ENCODE data around the gene EXOC6B. TPM values are rescaled to one million over a fixed set of nuclear protein-coding genes. Genes with fewer than 3 reads are reported as not detected.
"Not testable (repeated sequence)": the region's sequence is repeated elsewhere in the genome, so short reads cannot be mapped to it uniquely, and the experiment has no call there.

EXOC6B gene
- total RNA-seq, 4 donors from 2014 or later: 14.6 to 49.6 (median 19.3) TPM

DNA sequence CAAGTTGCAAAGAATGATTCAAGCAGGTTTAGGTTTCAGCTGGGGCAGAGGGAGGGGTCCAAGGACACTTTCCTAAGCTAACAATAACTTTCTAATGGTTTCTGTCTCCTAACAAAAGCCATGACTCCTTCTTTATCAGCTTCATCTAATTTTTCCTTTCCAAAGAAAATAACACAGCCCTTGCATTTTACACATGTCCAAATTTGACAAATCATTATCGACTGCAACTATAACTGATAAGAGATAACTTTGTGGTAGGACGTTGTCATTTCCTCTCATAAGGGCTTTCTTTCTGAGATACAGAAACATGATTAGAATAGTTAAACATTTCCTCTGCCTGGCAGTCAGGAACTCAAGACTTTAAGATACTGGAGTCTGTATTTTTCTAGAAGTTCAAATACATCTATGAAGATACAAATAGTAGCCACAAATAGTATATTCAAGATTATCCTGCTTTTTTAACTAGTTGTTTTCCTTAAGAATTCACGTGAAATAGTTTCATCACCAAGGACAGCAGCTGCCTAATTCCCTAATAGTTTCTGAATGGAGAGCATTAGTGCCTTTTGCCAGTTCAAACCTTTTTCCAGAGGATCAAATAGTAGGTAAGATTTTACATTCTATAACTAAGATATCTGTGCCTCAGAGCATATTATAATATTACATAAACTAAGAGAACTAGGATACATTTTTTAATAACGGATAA, 263.2 kb downstream of the EXOC6B start:
- intact Hi-C loops (cut with DNase I; ENCODE audit: low total_unique reads) (no loop called here), in situ Hi-C loops (cut with MboI; ENCODE audit: low sequenced_read_pairs in 4 of 4) (no loop called here)
- H3K36me3 ChIP-seq: peaks cover 0 to 5% of the 10 kb centered on the region in 2 donors
- H3K9me3 ChIP-seq: no peaks in the 10 kb centered on the region
- DNase-seq (no peak), ATAC-seq (peak; percentile 33 to 36)
- H3K27ac ChIP-seq: peak overlapping the region in 1 of 4 donors; percentile 32
- H3K4me3 ChIP-seq: no peak overlapping the region
- H3K27me3 ChIP-seq: no peaks in the 10 kb centered on the region
- peaks cover 0 to 20% of the 10 kb centered on the region in 2 donors for H3K4me1 ChIP-seq
- TF ChIP-seq, protein P1, sequence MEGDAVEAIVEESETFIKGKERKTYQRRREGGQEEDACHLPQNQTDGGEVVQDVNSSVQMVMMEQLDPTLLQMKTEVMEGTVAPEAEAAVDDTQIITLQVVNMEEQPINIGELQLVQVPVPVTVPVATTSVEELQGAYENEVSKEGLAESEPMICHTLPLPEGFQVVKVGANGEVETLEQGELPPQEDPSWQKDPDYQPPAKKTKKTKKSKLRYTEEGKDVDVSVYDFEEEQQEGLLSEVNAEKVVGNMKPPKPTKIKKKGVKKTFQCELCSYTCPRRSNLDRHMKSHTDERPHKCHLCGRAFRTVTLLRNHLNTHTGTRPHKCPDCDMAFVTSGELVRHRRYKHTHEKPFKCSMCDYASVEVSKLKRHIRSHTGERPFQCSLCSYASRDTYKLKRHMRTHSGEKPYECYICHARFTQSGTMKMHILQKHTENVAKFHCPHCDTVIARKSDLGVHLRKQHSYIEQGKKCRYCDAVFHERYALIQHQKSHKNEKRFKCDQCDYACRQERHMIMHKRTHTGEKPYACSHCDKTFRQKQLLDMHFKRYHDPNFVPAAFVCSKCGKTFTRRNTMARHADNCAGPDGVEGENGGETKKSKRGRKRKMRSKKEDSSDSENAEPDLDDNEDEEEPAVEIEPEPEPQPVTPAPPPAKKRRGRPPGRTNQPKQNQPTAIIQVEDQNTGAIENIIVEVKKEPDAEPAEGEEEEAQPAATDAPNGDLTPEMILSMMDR (IDR thresholded peaks at IDR 0.05 in 4 of 5, conservative IDR thresholded peaks at IDR 0.05 in 1 of 5): no peak
- no peak for TF ChIP-seq POLR2A (IDR thresholded peaks at IDR 0.05)

GRCh38 chr2:72561621-72562318, 264.1 kb downstream of the EXOC6B start:
- no peak overlapping the region for H3K4me3 ChIP-seq

GRCh38 chr2:72555943-72556342, 269.9 kb downstream of the EXOC6B start:
- peaks cover 0 to 5% of the 10 kb centered on the region in 2 donors for H3K36me3 ChIP-seq
- no peak overlapping the region for H3K4me3 ChIP-seq
- in situ Hi-C loops (cut with MboI; ENCODE audit: low sequenced_read_pairs in 4 of 4) (no loop called here), intact Hi-C loops (cut with DNase I; ENCODE audit: low total_unique reads) (no loop called here)
- H3K27me3 ChIP-seq: no peaks in the 10 kb centered on the region
- no peaks in the 10 kb centered on the region for H3K4me1 ChIP-seq
- no peaks in the 10 kb centered on the region for H3K9me3 ChIP-seq
- no peak for TF ChIP-seq POLR2A (IDR thresholded peaks at IDR 0.05)
- TF ChIP-seq, protein P1 (IDR thresholded peaks at IDR 0.05 in 4 of 5, conservative IDR thresholded peaks at IDR 0.05 in 1 of 5): no peak
- ATAC-seq (no peak), DNase-seq (no peak)
- no peak overlapping the region for H3K27ac ChIP-seq

More at GRCh38 chr2:72561621-72562318, 264.1 kb downstream of the EXOC6B start:
- ATAC-seq (no peak), DNase-seq (no peak)
- Histone ChIP-seq H3K27me3 (no peaks in the 10 kb centered on the region), H3K36me3 (peaks cover 0 to 5% of the 10 kb centered on the region in 2 donors), H3K27ac (peak overlapping the region in 1 of 4 donors; percentile 32), H3K9me3 (no peaks in the 10 kb centered on the region), H3K4me1 (peaks cover 0 to 20% of the 10 kb centered on the region in 2 donors)
- in situ Hi-C loops (cut with MboI; ENCODE audit: low sequenced_read_pairs in 4 of 4): no loop called here
- intact Hi-C loops (cut with DNase I; ENCODE audit: low total_unique reads): no loop called here
- TF ChIP-seq POLR2A (IDR thresholded peaks at IDR 0.05): no peak
- TF ChIP-seq, protein P1 (IDR thresholded peaks at IDR 0.05 in 4 of 5, conservative IDR thresholded peaks at IDR 0.05 in 1 of 5): no peak

DNA sequence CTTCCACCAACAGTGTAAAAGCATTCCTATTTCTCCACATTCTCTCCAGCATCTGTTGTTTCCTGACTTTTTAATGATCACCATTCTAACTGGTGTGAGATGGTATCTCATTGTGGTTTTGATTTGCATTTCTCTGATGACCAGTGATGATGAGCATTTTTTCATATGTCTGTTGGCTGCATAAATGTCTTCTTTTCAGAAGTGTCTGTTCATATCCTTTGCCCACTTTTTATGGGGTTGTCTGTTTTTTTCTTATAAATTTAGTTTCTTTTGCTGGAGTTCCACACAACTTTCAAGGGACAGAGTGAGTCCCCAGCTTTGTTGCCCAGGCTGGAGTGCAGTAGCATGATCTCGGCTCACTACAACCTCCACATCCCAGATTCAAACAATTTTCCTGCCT, 270.5 kb downstream of the EXOC6B start:
- in situ Hi-C loops (cut with MboI; ENCODE audit: low sequenced_read_pairs in 4 of 4): not testable (repeated sequence)

DNA sequence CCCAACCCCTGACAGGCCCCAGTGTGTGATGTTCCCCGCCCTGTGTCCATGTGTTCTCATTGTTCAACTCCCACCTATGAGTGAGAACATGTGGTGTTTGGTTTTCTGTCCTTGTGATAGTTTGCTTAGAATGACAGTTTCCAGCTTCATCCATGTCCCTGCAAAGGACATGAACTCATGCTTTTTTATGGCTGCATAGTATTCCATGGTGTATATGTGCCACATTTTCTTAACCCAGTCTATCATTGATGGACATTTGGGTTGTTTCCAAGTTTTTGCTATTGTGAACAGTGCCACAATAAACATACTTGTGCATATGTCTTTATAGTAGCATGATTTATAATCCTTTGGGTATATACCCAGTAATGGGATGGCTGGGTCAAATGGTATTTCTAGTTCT, 270.9 kb downstream of the EXOC6B start:
- H3K27me3 ChIP-seq; H3K36me3 ChIP-seq; in situ Hi-C loops (cut with MboI; ENCODE audit: low sequenced_read_pairs in 4 of 4); H3K4me3 ChIP-seq; ATAC-seq; H3K9me3 ChIP-seq; intact Hi-C loops (cut with DNase I; ENCODE audit: low total_unique reads); H3K4me1 ChIP-seq; DNase-seq; H3K27ac ChIP-seq: not testable (repeated sequence)

More for the DNA sequence above, 270.5 kb downstream of the EXOC6B start:
- H3K27me3 ChIP-seq; H3K4me3 ChIP-seq; ATAC-seq; H3K36me3 ChIP-seq; intact Hi-C loops (cut with DNase I; ENCODE audit: low total_unique reads); H3K27ac ChIP-seq; H3K9me3 ChIP-seq; H3K4me1 ChIP-seq; DNase-seq: not testable (repeated sequence)

All from gastrocnemius medialis (tissue), 4 donors.